HG03280 (cell line): ENCODE measurements around the gene ITPKB.
"Not testable (repeated sequence)": the region's sequence is repeated elsewhere in the genome, so short reads cannot be mapped to it uniquely, and the experiment has no call there.

ENCODE experiments used
- ATAC-seq: cut with Tn5 transposase; IDR thresholded peaks from one replicate; pipeline ENCODE4 v1.9.1; 2021; ENCODE audit warnings: mild to moderate bottlenecking, moderate library complexity; ENCODE audit not compliant: unreplicated experiment

The ITPKB gene

GRCh38 chr1:226761322-226761721 lies 22.2 kb upstream of the ITPKB start:
- ATAC-seq: no peak

GRCh38 chr1:226754793-226755533 lies 15.9 kb upstream of the ITPKB start:
- no peak for ATAC-seq

DNA sequence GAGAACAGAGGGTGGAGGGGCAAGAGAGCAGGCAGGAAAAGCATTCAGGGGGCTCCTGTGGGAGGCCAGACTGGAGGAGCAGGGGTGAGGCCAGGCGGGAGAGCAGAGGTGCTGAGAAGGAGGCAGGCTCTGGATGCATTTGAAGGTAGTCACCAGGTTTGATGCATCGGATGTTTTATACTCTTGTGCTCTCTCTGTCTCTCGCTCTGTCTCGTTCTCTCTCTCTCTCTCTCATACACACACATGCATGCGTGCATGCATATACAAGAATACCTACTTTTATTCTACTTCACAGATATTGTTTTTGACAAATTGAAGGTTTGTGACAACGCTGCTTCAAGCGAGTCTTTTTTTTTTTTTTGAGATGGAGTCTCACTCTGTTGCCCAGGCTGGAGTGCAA lies 15.0 kb upstream of the ITPKB start:
- no peak for ATAC-seq

DNA sequence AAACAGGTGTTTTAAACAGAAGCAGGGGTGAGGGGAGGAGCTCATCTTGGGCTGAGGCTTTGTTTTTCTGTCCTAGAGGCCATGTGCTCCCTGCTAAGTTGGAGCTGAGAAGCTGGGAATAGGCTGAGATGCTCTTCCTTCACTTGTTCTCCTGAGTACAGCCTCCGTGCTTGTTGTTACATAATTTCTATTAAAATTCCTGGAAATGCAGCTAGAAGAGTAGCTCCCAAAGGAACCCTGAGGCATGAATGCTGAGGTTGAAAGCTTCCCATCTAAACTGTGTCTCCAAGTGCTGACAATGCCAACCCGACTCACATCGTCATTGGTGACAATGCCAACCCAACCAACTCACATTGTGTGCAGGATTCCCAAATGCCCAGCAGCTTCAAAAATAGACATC lies 12.6 kb upstream of the ITPKB start:
- no peak for ATAC-seq

- no peak for ATAC-seq
Measured at GRCh38 chr1:226751214-226751613, 12.1 kb upstream of the ITPKB start.

GRCh38 chr1:226749467-226749866 lies 10.4 kb upstream of the ITPKB start:
- ATAC-seq: no peak

DNA sequence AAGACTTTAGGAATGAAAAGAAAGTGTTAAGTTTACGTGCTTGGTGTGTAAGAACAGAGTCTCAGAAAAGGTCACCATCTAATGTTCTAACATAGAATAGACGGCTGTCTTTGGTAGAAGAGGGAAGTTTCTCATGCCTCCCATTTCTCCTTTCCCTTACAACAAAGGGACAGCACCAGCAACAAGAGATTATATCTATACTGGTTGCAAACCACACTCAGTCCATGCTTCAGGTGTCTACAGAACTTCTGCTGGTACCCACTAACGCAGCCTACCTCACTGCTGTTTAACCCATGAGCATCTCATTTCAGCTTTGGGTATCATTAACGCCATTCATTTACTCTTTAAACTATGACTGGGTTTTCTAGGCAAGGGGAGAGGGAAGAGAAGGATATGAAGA lies 9.2 kb upstream of the ITPKB start:
- no peak for ATAC-seq

DNA sequence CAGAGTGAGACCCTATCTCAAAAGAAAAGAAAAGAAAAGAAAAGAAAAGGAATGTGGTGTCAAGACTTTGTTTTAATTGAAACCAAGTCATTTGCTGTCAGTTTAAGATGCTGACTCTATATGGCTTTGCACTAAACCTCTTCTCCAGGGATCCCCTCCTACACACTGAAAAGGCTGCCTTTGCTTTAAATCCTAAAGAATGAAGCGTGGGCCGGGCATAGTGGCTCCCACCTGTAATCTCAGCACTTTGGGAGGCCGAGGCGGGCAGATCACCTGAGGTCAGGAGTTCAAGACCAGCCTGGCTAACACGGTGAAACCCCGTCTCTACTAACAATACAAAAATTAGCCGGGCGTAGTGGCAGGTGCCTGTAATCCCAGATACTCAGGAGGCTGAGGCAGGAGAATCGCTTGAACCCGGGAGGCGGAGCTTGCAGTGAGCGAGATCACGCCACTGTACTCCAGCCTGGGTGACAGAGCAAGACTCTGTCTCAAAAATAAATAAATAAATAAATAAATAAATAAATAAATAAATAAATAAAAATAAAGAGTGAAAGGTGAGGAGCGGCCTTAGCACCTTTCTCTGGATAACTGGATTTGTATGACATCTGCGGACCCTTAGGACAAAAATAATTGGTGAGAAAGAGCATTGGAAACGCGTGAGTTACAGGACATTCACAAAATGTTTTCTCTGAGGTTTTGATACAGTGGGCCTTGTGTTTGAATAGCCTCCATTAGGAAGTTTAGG lies 8.6 kb upstream of the ITPKB start:
- ATAC-seq: not testable (repeated sequence)

DNA sequence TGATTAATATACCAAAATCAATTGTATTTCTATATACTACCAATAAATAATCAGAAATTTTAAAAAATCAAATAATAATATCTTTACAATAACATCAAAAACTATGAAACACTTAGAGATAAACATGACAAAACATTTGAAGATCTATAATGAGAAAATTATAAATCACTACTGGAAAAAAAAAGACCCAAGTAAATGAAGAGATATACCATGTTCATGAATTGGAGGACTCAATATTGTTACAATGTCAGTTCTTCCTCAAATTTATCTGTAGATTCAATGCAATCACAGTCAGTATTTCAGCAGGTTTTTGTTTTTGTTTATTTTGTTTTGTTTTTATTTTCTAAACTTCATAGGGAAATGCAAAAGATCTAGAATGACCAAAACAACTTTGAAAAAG lies 4.2 kb upstream of the ITPKB start:
- ATAC-seq: no peak

DNA sequence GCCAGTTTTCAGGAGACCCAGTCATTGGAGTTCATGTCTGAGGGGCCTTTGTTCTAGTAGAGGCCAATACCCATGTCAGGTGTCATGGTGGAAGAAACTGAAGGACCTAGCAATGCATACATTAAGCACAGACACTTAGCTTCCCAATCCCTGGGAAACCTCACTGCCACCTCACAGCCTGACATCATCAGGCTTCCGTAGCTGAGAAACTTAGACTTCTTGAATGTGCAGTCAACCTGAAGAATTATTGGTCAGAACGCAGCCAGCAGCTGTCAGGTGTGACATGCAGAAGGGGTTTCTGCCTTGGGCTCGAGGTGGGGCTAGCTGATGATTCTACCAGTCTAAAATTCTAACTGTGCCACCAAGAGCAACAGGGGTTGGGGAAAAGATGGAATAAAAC lies 1.9 kb upstream of the ITPKB start:
- ATAC-seq: no peak

GRCh38 chr1:226739696-226740065 lies 599 bp upstream of the ITPKB start:
- ATAC-seq: no peak

DNA sequence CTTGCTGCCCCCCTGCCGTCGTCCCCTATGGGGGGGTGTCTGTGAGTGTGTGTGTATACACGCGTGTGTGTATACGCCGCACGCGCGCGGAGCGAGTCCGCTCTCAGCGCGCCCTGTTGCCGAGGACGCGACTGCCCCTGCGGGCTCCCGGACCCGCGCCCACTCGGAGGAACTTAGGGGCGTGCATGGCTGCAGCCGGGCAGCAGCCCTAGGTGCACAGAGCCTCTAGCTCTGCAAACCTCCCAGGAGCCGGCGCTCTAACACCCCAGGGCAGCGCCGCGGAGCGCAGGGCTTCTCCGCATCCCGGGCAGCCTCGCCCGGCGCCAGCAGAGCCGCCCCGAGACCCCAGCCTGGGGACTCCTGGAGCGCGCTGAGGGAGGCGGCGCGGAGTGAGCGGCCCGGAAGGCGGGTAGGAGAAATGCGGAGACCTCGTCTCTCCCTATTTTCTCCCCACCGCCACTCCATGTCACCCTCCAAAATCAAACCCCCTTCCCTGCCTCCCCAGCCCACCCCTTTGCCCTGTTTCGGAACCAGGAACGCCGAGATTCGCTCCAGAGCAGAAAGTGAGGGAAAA lies 574 bp downstream of the ITPKB start:
- peak; percentile 35 for ATAC-seq

- ATAC-seq: peak; percentile 28
Measured at GRCh38 chr1:226737819-226738420, 1.2 kb downstream of the ITPKB start.

DNA sequence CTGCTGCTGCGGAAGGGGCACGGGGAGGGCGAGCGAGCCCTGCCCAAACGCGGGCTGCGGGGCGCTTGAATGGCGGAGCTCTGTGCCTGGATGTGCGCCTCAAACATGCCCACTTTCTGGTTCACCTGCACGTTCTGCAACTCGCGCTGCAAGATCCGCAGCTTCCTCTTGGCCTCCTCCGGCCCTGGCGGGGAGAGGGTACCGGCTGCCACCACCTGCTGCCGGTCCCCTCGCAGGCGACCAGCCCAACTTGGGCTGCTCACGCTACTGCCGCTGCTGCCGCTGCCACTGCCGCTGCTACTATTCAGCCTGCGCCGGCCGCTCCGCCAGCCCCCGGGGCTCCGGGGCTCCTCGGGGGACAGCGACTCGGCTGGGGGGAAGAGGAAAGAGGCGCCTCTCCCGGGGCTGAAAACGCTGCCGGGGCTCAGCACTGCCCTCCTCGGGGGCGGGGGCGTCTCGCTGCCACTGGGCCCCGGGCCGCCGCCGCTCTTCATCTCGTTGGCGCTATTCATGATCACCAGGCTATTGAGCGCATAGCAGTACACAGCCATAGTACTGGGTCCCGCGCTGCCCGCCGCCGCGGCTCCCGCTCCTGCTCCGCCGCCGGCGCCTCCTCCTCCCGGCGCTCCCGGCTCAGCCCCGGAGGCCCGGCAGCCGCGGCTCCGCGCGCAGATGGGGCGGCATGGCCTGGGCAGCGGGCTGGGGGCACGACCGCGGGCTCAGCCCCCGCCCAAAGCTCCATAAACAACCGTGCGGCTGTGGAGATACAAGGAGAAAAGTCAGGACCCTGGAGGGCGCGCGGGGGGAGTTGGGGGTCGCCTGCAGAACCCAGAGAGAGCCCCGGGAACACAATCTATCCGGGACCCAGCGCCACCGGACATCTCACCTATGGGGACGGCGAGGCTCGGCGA lies 1.9 kb downstream of the ITPKB start:
- ATAC-seq: peak; percentile 45

- no peak for ATAC-seq
Measured at GRCh38 chr1:226736001-226736907, 2.8 kb downstream of the ITPKB start.

DNA sequence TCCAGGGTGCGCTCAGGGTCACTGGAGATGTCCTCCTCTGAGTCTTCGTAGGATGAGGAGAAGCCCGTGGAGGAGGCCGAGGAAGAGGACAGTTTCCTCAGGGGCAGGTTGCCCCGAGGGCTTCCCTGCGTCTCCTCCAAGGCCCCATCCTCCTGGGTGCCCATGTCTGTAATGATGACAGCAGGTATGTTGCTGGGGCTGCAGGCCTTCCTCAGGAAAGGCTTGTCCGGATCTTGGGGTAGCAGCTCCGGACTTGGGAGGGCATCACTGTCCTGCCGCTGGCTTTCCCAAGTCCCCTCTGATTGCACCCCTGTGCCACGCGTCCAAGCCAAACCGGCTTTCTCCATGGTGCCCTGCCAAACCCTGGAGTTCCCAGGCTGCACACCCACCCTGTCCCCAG lies 3.5 kb downstream of the ITPKB start:
- no peak for ATAC-seq

DNA sequence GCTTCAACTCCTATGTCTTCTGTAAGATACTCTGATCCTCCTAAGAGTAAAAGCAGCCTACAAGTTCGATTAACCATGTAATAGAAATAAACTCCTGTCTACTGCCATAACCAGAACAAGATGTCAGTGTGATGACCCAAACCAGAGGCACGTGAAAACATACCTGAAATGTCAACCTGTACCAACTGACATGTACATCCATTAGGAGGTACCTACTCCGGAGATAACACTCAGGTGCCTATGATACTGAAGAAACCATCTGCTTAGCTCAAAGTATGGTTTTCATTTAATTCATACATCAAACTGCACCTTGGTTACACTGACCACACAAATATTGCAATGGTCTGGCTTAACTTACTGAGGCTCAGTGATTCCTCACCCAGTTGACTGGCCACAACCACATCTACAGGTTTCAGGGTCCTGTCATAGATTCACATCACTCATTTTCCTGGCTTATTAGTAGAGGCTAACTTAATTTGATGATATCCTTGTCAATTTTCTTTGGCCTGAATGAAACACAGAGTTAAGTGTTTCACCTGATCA lies 4.4 kb downstream of the ITPKB start:
- no peak for ATAC-seq

GRCh38 chr1:226733876-226734275 lies 5.2 kb downstream of the ITPKB start:
- no peak for ATAC-seq

DNA sequence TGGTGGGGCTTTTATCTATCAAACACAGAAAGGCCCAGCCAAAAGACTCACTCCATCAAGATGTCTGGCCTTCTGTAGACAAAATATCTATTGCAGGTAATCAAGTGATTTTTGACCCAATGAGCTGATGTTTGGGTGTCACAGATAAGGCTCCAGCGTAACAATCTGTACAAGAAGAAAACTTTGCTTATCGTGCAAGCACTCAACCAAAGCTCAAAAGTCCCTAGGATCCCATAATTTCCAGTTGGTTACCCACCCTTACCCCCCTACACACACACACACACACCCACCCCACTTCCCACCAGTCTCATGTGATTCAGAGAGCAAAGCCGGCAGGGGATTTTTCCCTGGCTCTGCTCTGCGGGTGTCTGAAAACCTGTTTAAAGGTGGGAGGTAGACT lies 5.8 kb downstream of the ITPKB start:
- ATAC-seq: no peak
